ENCODE measurements around the gene THSD4. TPM values are rescaled to one million over a fixed set of nuclear protein-coding genes. Genes with fewer than 3 reads are reported as not detected.

The THSD4 gene
- total RNA-seq, 1 donor from 2014 or later, result 2.5 TPM

DNA sequence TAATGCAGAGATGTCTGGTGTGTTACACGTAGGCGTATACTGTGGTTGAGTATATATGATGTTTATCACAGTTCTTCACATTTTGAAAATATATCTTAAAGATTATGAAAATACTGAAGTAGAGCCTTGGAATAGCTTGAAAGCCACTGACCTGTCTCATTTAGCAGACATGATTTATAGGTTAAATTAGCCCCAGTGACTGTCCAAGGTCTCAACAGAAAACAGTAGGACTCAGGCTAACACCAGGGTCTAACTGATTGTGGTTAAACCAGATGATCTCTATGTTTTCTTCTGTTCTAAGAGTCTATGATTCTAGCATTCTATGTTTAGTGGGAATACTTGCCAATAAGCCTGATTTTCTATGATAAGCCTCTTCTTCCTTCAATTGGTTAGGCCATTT is 528.6 kb downstream of the THSD4 start:
- no peaks in the 10 kb centered on the region for H3K9me3 ChIP-seq (ENCODE audit: insufficient read depth, low read depth, low read length)
- H3K27me3 Mint-ChIP-seq (ENCODE audit: low read depth, unreplicated experiment), result peaks cover 4% of the 10 kb centered on the region
- no peak overlapping the region for H3K27ac Mint-ChIP-seq (ENCODE audit: unreplicated experiment)
- peaks cover 4% of the 10 kb centered on the region for H3K9me3 Mint-ChIP-seq (ENCODE audit: unreplicated experiment)
- H3K9ac ChIP-seq (ENCODE audit: low read length), result no peak overlapping the region
- no peak overlapping the region for H3K4me2 ChIP-seq (ENCODE audit: low read length)
- FAIRE-seq, result no peak
- H3K79me2 ChIP-seq (ENCODE audit: insufficient read depth, low read length), result no peaks in the 10 kb centered on the region
- no peak overlapping the region for H3K4me3 Mint-ChIP-seq (ENCODE audit: unreplicated experiment)
- no peaks in the 10 kb centered on the region for H3K36me3 Mint-ChIP-seq (ENCODE audit: low read depth, unreplicated experiment)
- H3K4me1 ChIP-seq (ENCODE audit: insufficient read depth, low read length), result no peaks in the 10 kb centered on the region
- DNase-seq (ENCODE audit: low read depth), result no peak
- no peaks in the 10 kb centered on the region for H3K27me3 ChIP-seq (ENCODE audit: insufficient read depth, low read length)
- H3K4me1 Mint-ChIP-seq (ENCODE audit: low read depth, unreplicated experiment), result no peaks in the 10 kb centered on the region
- H4K20me1 ChIP-seq (ENCODE audit: insufficient read depth, low read length), result no peaks in the 10 kb centered on the region
- no peak overlapping the region for H3K4me3 ChIP-seq (ENCODE audit: insufficient read depth, low read depth, low read length)
- no peaks in the 10 kb centered on the region for H3K36me3 ChIP-seq (ENCODE audit: insufficient read depth, low read length)
- TF ChIP-seq EZH2 (IDR thresholded peaks at IDR 0.05; ENCODE audit: insufficient read depth, low read length), result no peak
- TF ChIP-seq, protein P1, sequence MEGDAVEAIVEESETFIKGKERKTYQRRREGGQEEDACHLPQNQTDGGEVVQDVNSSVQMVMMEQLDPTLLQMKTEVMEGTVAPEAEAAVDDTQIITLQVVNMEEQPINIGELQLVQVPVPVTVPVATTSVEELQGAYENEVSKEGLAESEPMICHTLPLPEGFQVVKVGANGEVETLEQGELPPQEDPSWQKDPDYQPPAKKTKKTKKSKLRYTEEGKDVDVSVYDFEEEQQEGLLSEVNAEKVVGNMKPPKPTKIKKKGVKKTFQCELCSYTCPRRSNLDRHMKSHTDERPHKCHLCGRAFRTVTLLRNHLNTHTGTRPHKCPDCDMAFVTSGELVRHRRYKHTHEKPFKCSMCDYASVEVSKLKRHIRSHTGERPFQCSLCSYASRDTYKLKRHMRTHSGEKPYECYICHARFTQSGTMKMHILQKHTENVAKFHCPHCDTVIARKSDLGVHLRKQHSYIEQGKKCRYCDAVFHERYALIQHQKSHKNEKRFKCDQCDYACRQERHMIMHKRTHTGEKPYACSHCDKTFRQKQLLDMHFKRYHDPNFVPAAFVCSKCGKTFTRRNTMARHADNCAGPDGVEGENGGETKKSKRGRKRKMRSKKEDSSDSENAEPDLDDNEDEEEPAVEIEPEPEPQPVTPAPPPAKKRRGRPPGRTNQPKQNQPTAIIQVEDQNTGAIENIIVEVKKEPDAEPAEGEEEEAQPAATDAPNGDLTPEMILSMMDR (IDR thresholded peaks at IDR 0.05; ENCODE audit: insufficient read depth, low read depth, low read length), result no peak
- no peak overlapping the region for H3K27ac ChIP-seq (ENCODE audit: low read depth, low read length)
- H2AFZ ChIP-seq (ENCODE audit: low read depth, low read length), result no peak overlapping the region

DNA sequence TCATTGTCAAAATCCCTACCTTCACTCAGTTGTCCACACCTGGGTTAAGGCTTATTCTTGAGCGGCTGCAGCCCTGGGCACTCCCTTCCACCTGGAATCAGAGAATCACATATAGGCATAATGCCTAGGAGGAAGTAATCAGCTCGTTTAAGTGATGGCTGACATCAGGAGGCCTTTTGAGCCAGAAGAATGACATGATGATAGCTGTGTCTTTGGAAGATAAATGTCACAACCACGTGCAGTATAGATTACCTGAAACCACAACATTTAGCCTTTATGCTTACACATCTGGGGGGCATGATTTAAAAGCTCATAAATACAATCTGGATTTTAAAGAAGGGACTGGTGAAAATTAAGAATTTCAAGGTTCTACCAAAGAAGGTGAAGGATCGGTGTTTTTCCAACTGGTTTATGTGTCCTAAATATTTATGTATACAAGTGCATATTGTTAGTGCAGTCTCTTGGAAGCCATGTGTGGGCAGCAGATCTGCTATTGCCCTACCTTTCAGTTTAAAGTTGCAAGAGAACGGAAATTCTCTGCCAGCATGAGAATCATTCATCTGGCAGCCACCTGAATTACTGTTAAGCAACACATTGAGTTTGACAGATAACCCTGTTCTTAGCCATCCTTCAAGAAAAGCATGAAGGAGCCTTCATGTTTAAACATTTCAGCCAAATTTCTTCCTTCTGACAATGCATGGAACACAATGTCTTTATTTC is 531.7 kb downstream of the THSD4 start:
- no peak for FAIRE-seq
- no peak overlapping the region for H3K27ac ChIP-seq (ENCODE audit: low read depth, low read length)

DNA sequence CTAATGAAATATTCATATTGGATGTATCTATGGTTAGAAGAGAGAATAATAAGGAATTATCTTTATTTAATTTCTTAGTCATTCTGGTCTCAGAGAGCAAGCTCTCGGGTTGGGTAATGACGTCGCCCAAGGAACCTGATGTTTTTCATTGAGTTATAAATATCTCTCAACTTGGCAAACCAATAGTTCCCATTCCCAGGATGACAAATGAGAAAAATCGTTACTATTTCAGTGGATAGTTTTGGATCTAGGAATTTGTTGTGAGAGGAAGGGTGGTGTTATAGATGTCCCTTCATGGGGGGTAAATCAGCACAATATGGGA is 532.2 kb downstream of the THSD4 start:
- Histone ChIP-seq H4K20me1 (ENCODE audit: insufficient read depth, low read length) (no peaks in the 10 kb centered on the region), H3K4me2 (ENCODE audit: low read length) (no peak overlapping the region), H3K36me3 (ENCODE audit: insufficient read depth, low read length) (no peaks in the 10 kb centered on the region), H3K4me3 (ENCODE audit: insufficient read depth, low read depth, low read length) (no peak overlapping the region), H3K27ac (ENCODE audit: low read depth, low read length) (no peak overlapping the region), H3K9ac (ENCODE audit: low read length) (no peak overlapping the region), H3K79me2 (ENCODE audit: insufficient read depth, low read length) (no peaks in the 10 kb centered on the region), H3K27me3 (ENCODE audit: insufficient read depth, low read length) (no peaks in the 10 kb centered on the region), H2AFZ (ENCODE audit: low read depth, low read length) (no peak overlapping the region), H3K4me1 (ENCODE audit: insufficient read depth, low read length) (no peaks in the 10 kb centered on the region), H3K9me3 (ENCODE audit: insufficient read depth, low read depth, low read length) (no peaks in the 10 kb centered on the region)
- Mint-ChIP-seq H3K4me1 (ENCODE audit: low read depth, unreplicated experiment) (no peaks in the 10 kb centered on the region), H3K27ac (ENCODE audit: unreplicated experiment) (no peak overlapping the region), H3K9me3 (ENCODE audit: unreplicated experiment) (peaks cover 2% of the 10 kb centered on the region), H3K4me3 (ENCODE audit: unreplicated experiment) (no peak overlapping the region), H3K27me3 (ENCODE audit: low read depth, unreplicated experiment) (peaks cover 1% of the 10 kb centered on the region), H3K36me3 (ENCODE audit: low read depth, unreplicated experiment) (no peaks in the 10 kb centered on the region)
- no peak for FAIRE-seq
- no peak for DNase-seq (ENCODE audit: low read depth)
- TF ChIP-seq, protein P1 (IDR thresholded peaks at IDR 0.05; ENCODE audit: insufficient read depth, low read depth, low read length), result no peak
- no peak for TF ChIP-seq EZH2 (IDR thresholded peaks at IDR 0.05; ENCODE audit: insufficient read depth, low read length)

More for the DNA sequence above, 531.7 kb downstream of the THSD4 start:
- TF ChIP-seq EZH2 (IDR thresholded peaks at IDR 0.05; ENCODE audit: insufficient read depth, low read length), result no peak
- TF ChIP-seq, protein P1 (IDR thresholded peaks at IDR 0.05; ENCODE audit: insufficient read depth, low read depth, low read length), result no peak
- H3K9me3 ChIP-seq (ENCODE audit: insufficient read depth, low read depth, low read length), result no peaks in the 10 kb centered on the region
- Mint-ChIP-seq H3K27ac (ENCODE audit: unreplicated experiment) (no peak overlapping the region), H3K36me3 (ENCODE audit: low read depth, unreplicated experiment) (no peaks in the 10 kb centered on the region), H3K9me3 (ENCODE audit: unreplicated experiment) (peaks cover 2% of the 10 kb centered on the region), H3K4me1 (ENCODE audit: low read depth, unreplicated experiment) (no peaks in the 10 kb centered on the region), H3K4me3 (ENCODE audit: unreplicated experiment) (no peak overlapping the region), H3K27me3 (ENCODE audit: low read depth, unreplicated experiment) (peaks cover 3% of the 10 kb centered on the region)
- H3K4me1 ChIP-seq (ENCODE audit: insufficient read depth, low read length), result no peaks in the 10 kb centered on the region
- no peaks in the 10 kb centered on the region for H3K79me2 ChIP-seq (ENCODE audit: insufficient read depth, low read length)
- H2AFZ ChIP-seq (ENCODE audit: low read depth, low read length), result no peak overlapping the region
- no peaks in the 10 kb centered on the region for H3K36me3 ChIP-seq (ENCODE audit: insufficient read depth, low read length)
- no peak overlapping the region for H3K9ac ChIP-seq (ENCODE audit: low read length)
- no peak overlapping the region for H3K4me3 ChIP-seq (ENCODE audit: insufficient read depth, low read depth, low read length)
- H4K20me1 ChIP-seq (ENCODE audit: insufficient read depth, low read length), result no peaks in the 10 kb centered on the region
- no peak for DNase-seq (ENCODE audit: low read depth)
- no peak overlapping the region for H3K4me2 ChIP-seq (ENCODE audit: low read length)
- H3K27me3 ChIP-seq (ENCODE audit: insufficient read depth, low read length), result no peaks in the 10 kb centered on the region
